Sigmoid colon (tissue), 7 donors: ENCODE data around the gene CEACAM6. TPM values are rescaled to one million over a fixed set of nuclear protein-coding genes. Genes with fewer than 3 reads are reported as not detected.

Experiments
- DNase-seq: peaks from one replicate; pipeline ENCODE4 v3.0.0-alpha.2; 2019
- H3K27ac ChIP-seq, 4 donors: fragments of 200-600 bp; sonication (generic); one replicate each; pipeline ENCODE4 v1.5.1; 2016 to 2019; ENCODE audit warnings: mild to moderate bottlenecking in 1 of 4
- H3K27me3 ChIP-seq, 3 donors: fragments of 200-600 bp; sonication (generic); one replicate each; pipeline ENCODE4 v1.5.1; 2019; ENCODE audit warnings: mild to moderate bottlenecking in 1 of 3
- H3K36me3 ChIP-seq, 4 donors: fragments of 200-600 bp; sonication (generic); one replicate each; pipeline ENCODE4 v1.5.1; 2016 to 2019
- H3K4me1 ChIP-seq, 4 donors: fragments of 200-600 bp; sonication (generic); one replicate each; pipeline ENCODE4 v1.5.1; 2017 to 2019
- H3K4me3 ChIP-seq, 4 donors: fragments of 200-600 bp; sonication (generic); one replicate each; pipeline ENCODE4 v1.5.1; 2017 to 2019; ENCODE audit warnings: mild to moderate bottlenecking in 2 of 4, moderate library complexity in 1 of 4
- H3K9me3 ChIP-seq, 4 donors: fragments of 200-600 bp in 3 of 4; sonication (generic) in 3 of 4; one replicate each; pipeline versions ENCODE4 v1.5.1 to v1.6.1; 2013 to 2019
- CTCF ChIP-seq, 4 experiments: fragments of 450-650 bp in 3 of 4; fragments of 200-600 bp in 1 of 4; IDR thresholded peaks; one replicate each; pipeline ENCODE4 v1.5.1; 2016 to 2019; ENCODE audit warnings: antibody characterized with exemption in 4 of 4, mild to moderate bottlenecking in 3 of 4, moderate library complexity in 2 of 4
- EP300 ChIP-seq, 4 donors: sonication (generic); formaldehyde crosslinking; IDR thresholded peaks; one replicate each; pipeline ENCODE4 v1.6.1; 2017; ENCODE audit warnings: antibody characterized with exemption in 4 of 4
- POLR2A ChIP-seq, 2 donors: fragments of 450-650 bp; IDR thresholded peaks; one replicate each; pipeline ENCODE4 v1.6.1; 2016; ENCODE audit warnings: antibody characterized with exemption in 2 of 2, mild to moderate bottlenecking in 2 of 2, moderate library complexity in 2 of 2
- POLR2AphosphoS5 ChIP-seq, 4 donors: sonication (generic); formaldehyde crosslinking; IDR thresholded peaks; one replicate each; pipeline ENCODE4 v1.6.1; 2017; ENCODE audit warnings: antibody characterized with exemption in 4 of 4
- WGBS, 2 donors: extraction: QIAGEN DNeasy Blood & Tissue Kit; methylation state at CpG; one replicate each; pipeline ENCODE4 v1.1.7; 2013; 5-methylcytosine and 5-hydroxymethylcytosine counted together
- intact Hi-C: fragments of 100-400 bp; cut with DNase I; formaldehyde crosslinking; loops from one replicate; pipeline ENCODE4 v1.15.1; 2023
- polyA plus RNA-seq, 3 donors: library from polyadenylated mRNA; stranded (reverse); fragments of 200-250 nt; gene quantifications; one replicate each; pipeline ENCODE4 v1.2.3, GENCODE V29; 2013
- total RNA-seq, 4 donors: library from RNA; depleted of rRNA; stranded (reverse); fragments of >200 nt; gene quantifications; one replicate each; pipeline ENCODE4 v1.1.0, GENCODE V29; 2016
- donor health status: healthy with polysubstance abuse.
- donor health status: Bipolar disorder and iron deficiency.
- donor health status: healthy.

The CEACAM6 gene
- total and polyA plus RNA-seq, 7 donors: 0.27 to 516 (median 18.1) TPM; not detected in 1

GRCh38 chr19:41821003-41821735 is 65.8 kb downstream of the CEACAM6 start:
- Histone ChIP-seq H3K4me3 (no peak overlapping the region), H3K36me3 (no peaks in the 10 kb centered on the region), H3K4me1 (no peaks in the 10 kb centered on the region), H3K9me3 (no peaks in the 10 kb centered on the region), H3K27ac (no peak overlapping the region), H3K27me3 (peaks cover 0 to 6% (median 5%) of the 10 kb centered on the region in 3 donors)
- 29 to 38% methylated on average over 12 of the region's 12 CpGs for WGBS, 2 donors
- intact Hi-C loops: no loop called here
- no peak for TF ChIP-seq POLR2AphosphoS5 (IDR thresholded peaks at IDR 0.05)
- no peak for TF ChIP-seq POLR2A (IDR thresholded peaks at IDR 0.05)
- TF ChIP-seq EP300 (IDR thresholded peaks at IDR 0.05): no peak
- peak in 2 of 4 experiments; percentile 16 to 31 for TF ChIP-seq CTCF (IDR thresholded peaks at IDR 0.05)
- DNase-seq: no peak

Other genes starting within 250 kb of the CEACAM6 start
- 1 to 10 TPM in 3 of 4 donors, not detected in 1; 1.5 to 4.3 (median 2.2) TPM for gene CEACAM21, start 179.4 kb upstream of the CEACAM6 start, total RNA-seq
- 10 to 100 TPM in 1 of 3 donors, not detected in 2; 11.9 TPM for gene CEACAM21, start 179.4 kb upstream of the CEACAM6 start, polyA plus RNA-seq
- gene CEACAM4, start 128.5 kb upstream of the CEACAM6 start, total RNA-seq: 1 to 10 TPM in 2 of 4 donors, not detected in 2; 1.9 to 3.6 TPM
- 1 to 10 TPM in 1 of 3 donors, not detected in 2; 1.6 TPM for gene CEACAM4, start 128.5 kb upstream of the CEACAM6 start, polyA plus RNA-seq
- 1 to 10 TPM in 2 of 4 donors, under 1 TPM in 1, not detected in 1; 0.49 to 1.4 (median 1.1) TPM for gene CEACAM7, start 67.3 kb upstream of the CEACAM6 start, total RNA-seq
- gene CEACAM7, start 67.3 kb upstream of the CEACAM6 start, polyA plus RNA-seq: 1,000 to 10,000 TPM in 1 of 3 donors, 100 to 1,000 TPM in 2; 282 to 1,079 (median 306) TPM
- gene CEACAM5, start 46.9 kb upstream of the CEACAM6 start, total RNA-seq: 1 to 10 TPM in 1 of 4 donors, under 1 TPM in 2, not detected in 1; 0.16 to 3.2 (median 0.83) TPM
- 1,000 to 10,000 TPM in 1 of 3 donors, 100 to 1,000 TPM in 2; 172 to 1,632 (median 365) TPM for gene CEACAM5, start 46.9 kb upstream of the CEACAM6 start, polyA plus RNA-seq
- gene CEACAM3, start 41.1 kb downstream of the CEACAM6 start, total RNA-seq: not detected
- 1 to 10 TPM in 1 of 3 donors, not detected in 2; 2.3 TPM for gene CEACAM3, start 41.1 kb downstream of the CEACAM6 start, polyA plus RNA-seq
- not detected for gene LYPD4, start 89.2 kb downstream of the CEACAM6 start, total RNA-seq
- gene LYPD4, start 89.2 kb downstream of the CEACAM6 start, polyA plus RNA-seq: under 1 TPM in 1 of 3 donors, not detected in 2; 0.60 TPM
- gene DMRTC2, start 89.5 kb downstream of the CEACAM6 start, total RNA-seq: not detected
- not detected for gene DMRTC2, start 89.5 kb downstream of the CEACAM6 start, polyA plus RNA-seq
- 1,000 to 10,000 TPM in 2 of 4 donors, 100 to 1,000 TPM in 2; 738 to 1,695 (median 1,093) TPM for gene RPS19, start 104.7 kb downstream of the CEACAM6 start, total RNA-seq
- 1,000 to 10,000 TPM; 2,128 to 3,435 (median 2,711) TPM for gene RPS19, start 104.7 kb downstream of the CEACAM6 start, polyA plus RNA-seq
- gene CD79A, start 121.7 kb downstream of the CEACAM6 start, total RNA-seq: not detected
- 100 to 1,000 TPM in 1 of 3 donors, 1 to 10 TPM in 2; 1.8 to 169 (median 3.6) TPM for gene CD79A, start 121.7 kb downstream of the CEACAM6 start, polyA plus RNA-seq
- 10 to 100 TPM; 31.8 to 65.4 (median 34.8) TPM for gene ARHGEF1, start 127.7 kb downstream of the CEACAM6 start, total RNA-seq
- 100 to 1,000 TPM in 1 of 3 donors, 10 to 100 TPM in 2; 30.5 to 151 (median 45.0) TPM for gene ARHGEF1, start 127.7 kb downstream of the CEACAM6 start, polyA plus RNA-seq
- not detected for gene ERFL, start 172.9 kb downstream of the CEACAM6 start, total RNA-seq
- 1 to 10 TPM in 1 of 3 donors, not detected in 2; 1.3 TPM for gene ERFL, start 172.9 kb downstream of the CEACAM6 start, polyA plus RNA-seq
- 100 to 1,000 TPM; 128 to 255 (median 180) TPM for gene RABAC1, start 203.8 kb downstream of the CEACAM6 start, total RNA-seq
- 100 to 1,000 TPM; 139 to 236 (median 170) TPM for gene RABAC1, start 203.8 kb downstream of the CEACAM6 start, polyA plus RNA-seq
- gene ATP1A3, start 238.7 kb downstream of the CEACAM6 start, total RNA-seq: 1 to 10 TPM; 1.6 to 4.3 (median 3.3) TPM
- gene ATP1A3, start 238.7 kb downstream of the CEACAM6 start, polyA plus RNA-seq: 1 to 10 TPM in 1 of 3 donors, under 1 TPM in 1, not detected in 1; 0.46 to 3.2 TPM